ENCODE data around the gene PLS3.

Gene PLS3

DNA sequence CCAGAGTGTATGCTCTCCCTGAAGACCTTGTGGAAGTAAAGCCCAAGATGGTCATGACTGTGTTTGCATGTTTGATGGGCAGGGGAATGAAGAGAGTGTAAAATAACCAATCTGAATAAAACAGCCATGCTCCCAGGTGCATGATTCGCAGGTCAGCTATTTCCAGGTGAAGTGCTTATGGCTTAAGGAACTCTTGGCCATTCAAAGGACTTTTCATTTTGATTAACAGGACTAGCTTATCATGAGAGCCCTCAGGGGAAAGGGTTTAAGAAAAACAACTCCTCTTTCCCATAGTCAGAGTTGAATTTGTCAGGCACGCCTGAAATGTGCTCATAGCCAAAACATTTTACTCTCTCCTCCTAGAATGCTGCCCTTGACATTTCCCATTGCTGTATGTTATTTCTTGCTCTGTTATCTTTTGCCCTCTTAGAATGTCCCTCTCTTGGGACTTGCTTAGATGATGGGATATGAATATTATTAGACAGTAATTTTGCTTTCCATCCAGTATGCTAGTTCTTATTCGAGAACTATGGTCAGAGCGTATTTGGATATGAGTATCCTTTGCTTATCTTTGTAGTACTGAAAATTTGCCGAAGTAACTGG, 88.6 kb downstream of the PLS3 start:
- no peaks in the 10 kb centered on the region for H3K9me3 ChIP-seq (ENCODE audit: low read length)
- no peak overlapping the region for H3K9ac ChIP-seq (ENCODE audit: low read length)
- no peak overlapping the region for H3K27ac ChIP-seq (ENCODE audit: low read depth, low read length)
- peaks cover 12% of the 10 kb centered on the region for H3K36me3 ChIP-seq (ENCODE audit: insufficient read depth, low read length)
- no peak overlapping the region for H3K4me3 ChIP-seq (ENCODE audit: low read depth in 1 of 2, low read length in 2 of 2)
- no peaks in the 10 kb centered on the region for H3K4me1 ChIP-seq (ENCODE audit: insufficient read depth, low read length)
- H3K27me3 ChIP-seq (ENCODE audit: control insufficient read depth in 1 of 2, insufficient read depth in 2 of 2, low read length in 2 of 2): no peaks in the 10 kb centered on the region

DNA sequence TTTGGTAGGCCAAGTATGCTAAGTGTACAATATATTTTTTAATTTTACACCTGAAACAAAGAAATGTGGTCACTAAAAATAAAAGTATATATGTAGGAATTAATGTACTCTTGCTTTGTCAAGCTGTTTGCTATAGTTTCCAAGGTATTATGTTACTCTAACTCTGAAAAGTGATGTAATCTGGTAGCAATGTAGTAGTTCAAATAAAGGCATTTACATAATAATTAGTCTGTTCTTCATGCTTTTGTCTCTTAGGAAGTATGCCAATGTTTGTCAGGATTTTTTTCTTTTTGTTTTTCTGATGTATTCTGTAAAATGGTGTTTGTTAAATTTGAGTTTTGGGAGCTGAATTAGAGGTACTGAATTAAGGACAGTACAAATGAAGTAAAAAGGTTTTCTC, 89.5 kb downstream of the PLS3 start:
- Histone ChIP-seq H3K9me3 (ENCODE audit: low read length) (no peaks in the 10 kb centered on the region), H3K4me3 (ENCODE audit: low read depth in 1 of 2, low read length in 2 of 2) (no peak overlapping the region), H3K36me3 (ENCODE audit: insufficient read depth, low read length) (peaks cover 9% of the 10 kb centered on the region), H3K9ac (ENCODE audit: low read length) (no peak overlapping the region), H3K4me1 (ENCODE audit: insufficient read depth, low read length) (no peaks in the 10 kb centered on the region), H3K27ac (ENCODE audit: low read depth, low read length) (no peak overlapping the region), H3K27me3 (ENCODE audit: control insufficient read depth in 1 of 2, insufficient read depth in 2 of 2, low read length in 2 of 2) (no peaks in the 10 kb centered on the region)

DNA sequence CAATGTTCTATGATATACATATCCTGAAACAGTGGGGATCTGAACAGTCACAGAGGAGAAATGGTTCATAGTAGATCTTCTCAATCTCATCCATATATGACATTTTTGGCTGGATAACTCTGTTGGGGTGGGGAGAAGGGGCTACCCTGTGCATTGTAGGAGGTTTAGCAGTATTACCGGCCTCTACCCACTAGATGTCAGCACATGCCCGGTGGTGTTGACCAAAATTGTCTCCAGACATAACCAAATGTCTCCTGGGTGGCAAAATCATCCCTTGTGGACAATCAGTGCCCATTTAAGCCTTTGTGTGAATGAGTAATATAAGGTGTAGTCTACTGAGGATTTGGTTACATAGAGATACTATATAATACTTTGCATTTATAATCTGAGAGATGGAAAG, 89.9 kb downstream of the PLS3 start:
- H3K27ac ChIP-seq (ENCODE audit: low read depth, low read length): no peak overlapping the region
- H3K4me3 ChIP-seq (ENCODE audit: low read depth in 1 of 2, low read length in 2 of 2): no peak overlapping the region
- no peaks in the 10 kb centered on the region for H3K27me3 ChIP-seq (ENCODE audit: control insufficient read depth in 1 of 2, insufficient read depth in 2 of 2, low read length in 2 of 2)
- peaks cover 9% of the 10 kb centered on the region for H3K36me3 ChIP-seq (ENCODE audit: insufficient read depth, low read length)
- no peaks in the 10 kb centered on the region for H3K4me1 ChIP-seq (ENCODE audit: insufficient read depth, low read length)
- H3K9ac ChIP-seq (ENCODE audit: low read length): no peak overlapping the region
- no peaks in the 10 kb centered on the region for H3K9me3 ChIP-seq (ENCODE audit: low read length)

DNA sequence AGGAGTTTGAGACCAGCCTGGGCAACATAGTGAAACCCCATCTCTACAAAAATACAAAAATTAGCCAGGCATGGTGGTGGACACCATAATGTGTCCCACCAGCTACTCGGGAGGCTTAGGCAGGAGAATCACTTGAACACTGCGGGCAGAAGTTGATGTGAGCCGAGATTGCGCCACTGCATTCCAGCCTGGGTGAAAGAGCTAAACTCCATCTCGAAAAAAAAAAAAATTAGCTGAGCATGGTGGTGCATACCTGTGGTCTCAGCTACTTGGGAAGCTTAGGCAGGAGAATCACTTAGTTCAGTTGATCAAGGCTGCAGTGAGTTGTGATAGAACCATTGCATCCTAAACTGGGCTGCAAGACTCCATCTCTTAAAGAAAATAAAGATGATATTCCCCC, 91.2 kb downstream of the PLS3 start:
- Histone ChIP-seq H3K9me3 (ENCODE audit: low read length) (no peaks in the 10 kb centered on the region), H3K36me3 (ENCODE audit: insufficient read depth, low read length) (peaks cover 3% of the 10 kb centered on the region), H3K27ac (ENCODE audit: low read depth, low read length) (no peak overlapping the region), H3K9ac (ENCODE audit: low read length) (no peak overlapping the region), H3K4me1 (ENCODE audit: insufficient read depth, low read length) (no peaks in the 10 kb centered on the region), H3K27me3 (ENCODE audit: control insufficient read depth in 1 of 2, insufficient read depth in 2 of 2, low read length in 2 of 2) (no peaks in the 10 kb centered on the region), H3K4me3 (ENCODE audit: low read depth in 1 of 2, low read length in 2 of 2) (no peak overlapping the region)

DNA sequence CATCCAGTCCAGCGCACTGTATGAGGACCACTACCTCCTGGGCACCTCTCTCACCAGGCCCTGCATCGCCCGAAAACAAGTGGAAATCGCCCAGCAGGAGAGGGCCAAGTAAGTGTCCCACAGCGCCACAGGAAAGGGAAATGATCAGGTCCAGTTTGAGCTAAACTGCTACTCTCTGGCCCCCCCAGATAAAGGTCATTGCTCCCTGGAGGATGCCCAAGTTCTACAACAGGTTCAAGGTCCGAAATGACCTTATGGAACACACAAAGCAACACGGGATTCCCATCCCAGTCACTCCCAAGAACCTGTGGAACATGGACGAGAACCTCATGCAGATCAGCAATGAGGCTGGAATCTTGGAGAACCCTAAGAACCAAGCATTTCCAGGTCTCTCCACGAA, 104.1 kb downstream of the PLS3 start:
- Histone ChIP-seq H3K9ac (ENCODE audit: low read length) (no peak overlapping the region), H3K27ac (ENCODE audit: low read depth, low read length) (no peak overlapping the region), H3K4me1 (ENCODE audit: insufficient read depth, low read length) (no peaks in the 10 kb centered on the region), H3K9me3 (ENCODE audit: low read length) (no peaks in the 10 kb centered on the region), H3K4me3 (ENCODE audit: low read depth in 1 of 2, low read length in 2 of 2) (no peak overlapping the region), H3K36me3 (ENCODE audit: insufficient read depth, low read length) (no peaks in the 10 kb centered on the region), H3K27me3 (ENCODE audit: control insufficient read depth in 1 of 2, insufficient read depth in 2 of 2, low read length in 2 of 2) (no peaks in the 10 kb centered on the region)

DNA sequence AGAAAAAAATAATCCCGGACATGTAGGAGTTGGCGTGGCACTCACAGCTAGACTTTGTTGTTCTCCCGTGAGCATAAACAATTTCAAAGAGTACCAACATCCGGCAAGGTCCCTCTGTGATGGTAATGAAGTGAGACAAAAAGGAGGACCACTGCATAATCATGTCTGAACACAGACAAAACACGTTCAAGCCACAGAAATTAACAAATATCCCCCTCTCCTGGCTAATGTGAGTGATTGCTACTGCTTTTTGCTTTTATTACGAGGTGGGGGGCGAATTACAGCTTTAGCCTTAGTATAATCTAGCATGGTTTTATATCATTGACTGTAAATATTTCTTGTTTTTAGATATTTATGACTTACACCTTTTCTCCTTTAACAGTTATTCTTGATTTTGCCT, 118.5 kb downstream of the PLS3 start:
- Histone ChIP-seq H3K27ac (ENCODE audit: low read depth, low read length) (no peak overlapping the region), H3K4me1 (ENCODE audit: insufficient read depth, low read length) (no peaks in the 10 kb centered on the region), H3K9ac (ENCODE audit: low read length) (no peak overlapping the region), H3K9me3 (ENCODE audit: low read length) (no peaks in the 10 kb centered on the region), H3K27me3 (ENCODE audit: control insufficient read depth in 1 of 2, insufficient read depth in 2 of 2, low read length in 2 of 2) (peaks cover 0 to 3% of the 10 kb centered on the region in 2 donors), H3K36me3 (ENCODE audit: insufficient read depth, low read length) (no peaks in the 10 kb centered on the region), H3K4me3 (ENCODE audit: low read depth in 1 of 2, low read length in 2 of 2) (no peak overlapping the region)

DNA sequence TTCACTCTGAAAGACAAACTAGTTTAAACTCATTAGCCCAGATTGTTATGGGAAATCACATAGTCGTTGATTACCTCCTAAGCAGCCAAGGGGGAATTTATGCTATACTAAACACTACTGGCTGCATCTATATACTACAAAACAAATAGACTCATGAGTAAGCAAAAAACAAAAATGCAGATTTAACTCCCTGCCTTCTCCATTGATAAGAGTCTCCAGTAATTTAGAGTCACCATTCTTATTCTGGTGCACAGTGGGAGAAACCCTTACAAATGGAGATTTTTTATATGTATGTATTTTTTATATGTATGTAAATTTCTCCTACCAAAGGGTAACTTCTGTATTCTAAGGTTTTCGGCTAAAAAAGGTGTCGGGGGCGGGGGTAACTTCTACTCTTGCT, 126.6 kb downstream of the PLS3 start:
- H3K27ac ChIP-seq (ENCODE audit: low read depth, low read length): no peak overlapping the region
- H3K9me3 ChIP-seq (ENCODE audit: low read length): no peaks in the 10 kb centered on the region
- H3K4me3 ChIP-seq (ENCODE audit: low read depth in 1 of 2, low read length in 2 of 2): no peak overlapping the region
- H3K4me1 ChIP-seq (ENCODE audit: insufficient read depth, low read length): no peaks in the 10 kb centered on the region
- peaks cover 0 to 7% of the 10 kb centered on the region in 2 donors for H3K27me3 ChIP-seq (ENCODE audit: control insufficient read depth in 1 of 2, insufficient read depth in 2 of 2, low read length in 2 of 2)
- H3K36me3 ChIP-seq (ENCODE audit: insufficient read depth, low read length): no peaks in the 10 kb centered on the region
- H3K9ac ChIP-seq (ENCODE audit: low read length): no peak overlapping the region

DNA sequence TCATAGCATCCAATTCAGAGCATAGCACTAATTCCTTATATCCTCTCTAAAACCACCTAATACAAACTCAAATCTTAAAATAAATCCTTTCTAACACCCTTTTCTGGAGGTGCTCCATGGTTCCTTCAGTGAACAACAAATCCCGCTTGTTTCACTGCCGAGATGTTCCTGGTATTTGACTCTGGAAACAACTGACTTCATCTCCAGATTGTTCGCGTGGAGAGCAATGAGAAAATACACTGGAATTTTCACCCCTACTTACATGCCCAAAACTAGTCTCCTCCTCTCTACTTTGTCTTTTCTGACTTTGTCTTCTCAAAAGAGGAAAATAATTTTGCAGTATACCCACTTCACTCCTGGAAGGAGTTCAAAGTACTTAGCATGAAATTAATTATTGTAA, 129.0 kb downstream of the PLS3 start:
- Histone ChIP-seq H3K4me3 (ENCODE audit: low read depth in 1 of 2, low read length in 2 of 2) (no peak overlapping the region), H3K27me3 (ENCODE audit: control insufficient read depth in 1 of 2, insufficient read depth in 2 of 2, low read length in 2 of 2) (peaks cover 0 to 11% of the 10 kb centered on the region in 2 donors), H3K4me1 (ENCODE audit: insufficient read depth, low read length) (no peaks in the 10 kb centered on the region), H3K27ac (ENCODE audit: low read depth, low read length) (no peak overlapping the region), H3K9ac (ENCODE audit: low read length) (no peak overlapping the region), H3K36me3 (ENCODE audit: insufficient read depth, low read length) (no peaks in the 10 kb centered on the region), H3K9me3 (ENCODE audit: low read length) (no peaks in the 10 kb centered on the region)

DNA sequence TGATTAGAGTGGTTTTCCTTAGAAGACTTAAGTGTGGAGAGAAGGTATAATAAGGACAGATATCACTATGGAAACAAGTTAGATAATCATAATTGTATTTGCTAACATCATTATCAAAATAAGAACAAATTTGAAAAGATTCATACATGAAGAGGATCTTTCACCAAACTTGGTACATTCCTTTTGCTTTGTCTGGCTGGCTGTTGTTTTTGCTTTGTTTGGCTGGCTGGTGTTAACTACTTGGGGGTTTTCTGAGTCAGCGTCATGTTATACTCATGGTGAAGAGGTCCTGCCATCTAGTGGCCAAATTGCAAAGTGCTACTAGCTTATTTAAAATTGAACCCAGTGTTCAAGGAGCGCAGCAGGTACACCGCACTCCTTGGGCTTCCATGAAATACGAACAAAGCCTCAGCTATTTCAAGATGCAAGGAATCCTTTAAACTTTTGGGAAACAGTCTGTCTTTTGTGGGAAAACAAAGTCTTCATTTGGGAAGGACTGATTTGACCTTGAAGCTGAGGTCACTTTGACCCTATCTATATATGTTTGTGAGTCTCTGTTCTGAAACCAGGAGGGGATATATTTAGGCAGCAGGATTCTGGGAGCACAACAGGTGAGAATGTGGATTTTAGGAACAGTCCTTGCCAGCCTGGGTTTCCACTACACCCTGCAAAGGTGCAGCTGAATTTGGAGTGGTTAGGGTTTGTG, 129.7 kb downstream of the PLS3 start:
- no peak overlapping the region for H3K27ac ChIP-seq (ENCODE audit: low read depth, low read length)
- H3K9me3 ChIP-seq (ENCODE audit: low read length): no peaks in the 10 kb centered on the region
- H3K4me3 ChIP-seq (ENCODE audit: low read depth in 1 of 2, low read length in 2 of 2): no peak overlapping the region
- H3K36me3 ChIP-seq (ENCODE audit: insufficient read depth, low read length): no peaks in the 10 kb centered on the region
- no peak overlapping the region for H3K9ac ChIP-seq (ENCODE audit: low read length)
- H3K27me3 ChIP-seq (ENCODE audit: control insufficient read depth in 1 of 2, insufficient read depth in 2 of 2, low read length in 2 of 2): peaks cover 0 to 11% of the 10 kb centered on the region in 2 donors
- no peaks in the 10 kb centered on the region for H3K4me1 ChIP-seq (ENCODE audit: insufficient read depth, low read length)

DNA sequence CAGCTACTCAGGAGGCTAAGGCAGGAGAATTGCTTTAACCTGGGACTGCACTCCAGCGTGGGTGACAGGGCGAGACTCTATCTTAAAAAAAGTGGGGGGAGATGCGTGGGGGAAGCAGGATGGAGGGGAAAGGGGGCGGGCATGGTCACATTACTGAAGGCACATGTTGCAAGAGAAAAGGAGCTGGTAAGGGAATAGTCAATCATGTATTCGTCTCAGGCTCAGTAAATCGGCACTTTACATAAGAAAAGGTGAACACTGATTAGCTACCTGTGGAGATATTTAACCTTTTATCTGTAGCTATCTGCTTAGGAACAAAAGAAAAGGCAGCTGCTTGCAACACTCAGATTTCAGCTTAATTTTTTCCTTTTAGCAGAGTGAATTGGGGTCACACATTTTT, 132.5 kb downstream of the PLS3 start:
- no peaks in the 10 kb centered on the region for H3K9me3 ChIP-seq (ENCODE audit: low read length)

DNA sequence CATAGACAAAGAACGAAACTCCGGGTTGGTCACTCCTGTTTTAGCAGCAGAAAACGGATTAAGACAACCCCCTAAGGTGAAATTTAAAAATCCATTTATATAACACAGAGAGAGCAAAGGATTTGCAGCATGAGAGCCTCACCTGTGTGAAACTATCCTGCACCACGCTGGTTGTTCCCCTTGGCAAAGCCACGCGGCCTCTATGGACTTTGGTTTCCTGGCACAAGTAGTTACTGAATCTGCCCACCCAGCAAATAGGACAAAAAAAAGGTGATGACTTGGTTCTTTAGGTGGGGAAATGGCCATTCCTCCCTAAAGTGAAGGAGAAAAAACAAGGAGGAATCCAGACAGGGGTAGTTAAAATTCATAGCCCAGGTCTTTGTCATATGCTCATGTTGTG, 133.1 kb downstream of the PLS3 start:
- Histone ChIP-seq H3K27ac (ENCODE audit: low read depth, low read length) (no peak overlapping the region), H3K9ac (ENCODE audit: low read length) (no peak overlapping the region), H3K27me3 (ENCODE audit: control insufficient read depth in 1 of 2, insufficient read depth in 2 of 2, low read length in 2 of 2) (peaks cover 5 to 22% of the 10 kb centered on the region in 2 donors), H3K4me1 (ENCODE audit: insufficient read depth, low read length) (no peaks in the 10 kb centered on the region), H3K4me3 (ENCODE audit: low read depth in 1 of 2, low read length in 2 of 2) (no peak overlapping the region), H3K36me3 (ENCODE audit: insufficient read depth, low read length) (no peaks in the 10 kb centered on the region), H3K9me3 (ENCODE audit: low read length) (no peaks in the 10 kb centered on the region)

More for the DNA sequence above, 132.5 kb downstream of the PLS3 start:
- no peak overlapping the region for H3K9ac ChIP-seq (ENCODE audit: low read length)
- H3K27ac ChIP-seq (ENCODE audit: low read depth, low read length): no peak overlapping the region
- H3K36me3 ChIP-seq (ENCODE audit: insufficient read depth, low read length): no peaks in the 10 kb centered on the region
- H3K4me3 ChIP-seq (ENCODE audit: low read depth in 1 of 2, low read length in 2 of 2): no peak overlapping the region
- no peaks in the 10 kb centered on the region for H3K4me1 ChIP-seq (ENCODE audit: insufficient read depth, low read length)
- peaks cover 5 to 22% of the 10 kb centered on the region in 2 donors for H3K27me3 ChIP-seq (ENCODE audit: control insufficient read depth in 1 of 2, insufficient read depth in 2 of 2, low read length in 2 of 2)

DNA sequence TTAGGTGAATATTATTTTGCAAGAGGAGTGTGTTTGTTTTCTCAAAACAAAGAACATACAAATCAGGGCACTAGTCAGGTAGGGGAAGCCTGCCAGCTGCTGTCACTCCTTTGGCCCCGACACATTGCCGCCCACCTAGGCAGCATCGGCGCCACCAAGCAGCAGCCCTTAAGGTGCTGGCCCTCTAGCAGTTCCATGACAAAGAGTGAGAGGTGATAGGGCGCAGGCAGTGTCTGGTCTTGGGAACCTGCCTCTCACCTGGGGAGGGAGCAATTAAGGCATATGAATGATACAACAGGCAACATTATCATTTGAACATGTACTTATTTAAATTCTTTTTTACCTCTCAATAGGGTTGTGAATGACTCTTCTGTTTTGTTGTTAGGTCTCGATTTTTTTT, 135.1 kb downstream of the PLS3 start:
- H3K27ac ChIP-seq (ENCODE audit: low read depth, low read length): no peak overlapping the region
- H3K4me1 ChIP-seq (ENCODE audit: insufficient read depth, low read length): no peaks in the 10 kb centered on the region
- peaks cover 5 to 22% of the 10 kb centered on the region in 2 donors for H3K27me3 ChIP-seq (ENCODE audit: control insufficient read depth in 1 of 2, insufficient read depth in 2 of 2, low read length in 2 of 2)
- H3K36me3 ChIP-seq (ENCODE audit: insufficient read depth, low read length): no peaks in the 10 kb centered on the region
- no peaks in the 10 kb centered on the region for H3K9me3 ChIP-seq (ENCODE audit: low read length)
- no peak overlapping the region for H3K9ac ChIP-seq (ENCODE audit: low read length)
- H3K4me3 ChIP-seq (ENCODE audit: low read depth in 1 of 2, low read length in 2 of 2): no peak overlapping the region

Data from muscle layer of colon (tissue), 2 donors.